HG02840 (cell line): Measurements from ENCODE around the gene FFAR1.

Source experiments
- ATAC-seq: cut with Tn5 transposase; IDR thresholded peaks from one replicate; pipeline ENCODE4 v1.9.1; 2021; ENCODE audit warnings: mild to moderate bottlenecking, moderate library complexity, moderate number of reproducible peaks; ENCODE audit not compliant: unreplicated experiment, low FRiP score

FFAR1 gene

GRCh38 chr19:35347171-35347929 lies at the start of gene FFAR1:
FFAR1 (plus strand) TSS chr19:35347902; CDS start chr19:35351552, 3,650 bp downstream.
- peak; percentile 50 for ATAC-seq

- ATAC-seq, result no peak
Measured at GRCh38 chr19:35297922-35298321, 49.8 kb upstream of the FFAR1 start.

- ATAC-seq, result no peak
Measured at GRCh38 chr19:35298561-35298972, 49.1 kb upstream of the FFAR1 start.

GRCh38 chr19:35299523-35300338 lies 48.0 kb upstream of the FFAR1 start:
- ATAC-seq, result no peak

DNA sequence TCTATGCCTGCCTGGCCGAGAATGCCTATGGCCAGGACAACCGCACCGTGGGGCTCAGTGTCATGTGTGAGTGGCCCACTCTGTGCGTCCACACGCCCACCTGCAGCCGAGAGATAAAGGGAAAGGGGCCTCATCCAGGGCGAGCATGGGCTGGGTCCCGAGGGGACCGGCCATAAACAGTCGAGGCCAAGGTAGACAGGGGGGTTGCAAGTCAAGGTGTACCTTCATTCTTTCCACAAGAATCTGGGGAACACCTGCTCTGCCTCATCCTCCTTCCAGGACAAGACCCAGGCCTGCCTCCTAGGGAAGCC lies 47.4 kb upstream of the FFAR1 start:
- no peak for ATAC-seq

DNA sequence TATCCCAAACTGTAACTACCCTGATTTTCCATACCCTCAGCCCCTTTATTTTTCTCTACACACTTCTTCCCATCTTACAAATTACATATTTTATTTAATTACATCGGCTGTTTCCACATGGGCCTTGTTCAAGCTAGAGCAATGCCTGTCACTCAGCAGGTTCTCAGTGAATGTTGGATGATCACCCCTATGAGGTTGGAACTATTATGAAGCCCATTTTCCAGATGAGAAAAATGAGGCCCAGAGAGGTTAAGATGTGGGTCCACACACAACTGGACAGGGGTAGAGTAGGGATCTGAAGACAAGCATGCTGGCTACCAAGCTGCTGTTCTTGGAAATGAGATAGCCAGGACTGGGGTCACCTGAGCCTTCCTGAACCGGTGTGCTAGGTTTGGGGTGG lies 45.7 kb upstream of the FFAR1 start:
- ATAC-seq, result no peak

- no peak for ATAC-seq
Measured at GRCh38 chr19:35302446-35302845, 45.3 kb upstream of the FFAR1 start.

GRCh38 chr19:35303357-35303915 lies 44.3 kb upstream of the FFAR1 start:
- no peak for ATAC-seq

DNA sequence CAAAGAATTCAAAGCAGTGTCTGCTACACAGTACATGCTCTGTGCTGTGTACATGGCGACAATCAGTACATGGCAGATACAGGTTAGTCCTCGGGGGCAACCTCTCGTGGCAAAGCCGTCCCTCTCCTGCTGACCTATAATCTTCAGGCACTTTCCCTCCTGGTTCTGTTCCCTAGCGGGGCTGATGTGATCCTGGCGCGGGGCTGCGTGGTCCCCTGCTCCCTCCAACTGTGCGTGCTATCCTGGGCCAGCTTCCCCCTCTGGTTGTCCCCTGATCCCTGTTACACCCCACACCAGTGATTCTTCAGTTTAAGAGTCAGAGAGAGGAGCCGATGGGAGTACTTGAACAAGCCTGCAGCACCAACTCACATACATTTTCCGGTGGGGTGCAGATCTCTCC lies 43.7 kb upstream of the FFAR1 start:
- no peak for ATAC-seq

GRCh38 chr19:35305181-35305580 lies 42.5 kb upstream of the FFAR1 start:
- no peak for ATAC-seq

DNA sequence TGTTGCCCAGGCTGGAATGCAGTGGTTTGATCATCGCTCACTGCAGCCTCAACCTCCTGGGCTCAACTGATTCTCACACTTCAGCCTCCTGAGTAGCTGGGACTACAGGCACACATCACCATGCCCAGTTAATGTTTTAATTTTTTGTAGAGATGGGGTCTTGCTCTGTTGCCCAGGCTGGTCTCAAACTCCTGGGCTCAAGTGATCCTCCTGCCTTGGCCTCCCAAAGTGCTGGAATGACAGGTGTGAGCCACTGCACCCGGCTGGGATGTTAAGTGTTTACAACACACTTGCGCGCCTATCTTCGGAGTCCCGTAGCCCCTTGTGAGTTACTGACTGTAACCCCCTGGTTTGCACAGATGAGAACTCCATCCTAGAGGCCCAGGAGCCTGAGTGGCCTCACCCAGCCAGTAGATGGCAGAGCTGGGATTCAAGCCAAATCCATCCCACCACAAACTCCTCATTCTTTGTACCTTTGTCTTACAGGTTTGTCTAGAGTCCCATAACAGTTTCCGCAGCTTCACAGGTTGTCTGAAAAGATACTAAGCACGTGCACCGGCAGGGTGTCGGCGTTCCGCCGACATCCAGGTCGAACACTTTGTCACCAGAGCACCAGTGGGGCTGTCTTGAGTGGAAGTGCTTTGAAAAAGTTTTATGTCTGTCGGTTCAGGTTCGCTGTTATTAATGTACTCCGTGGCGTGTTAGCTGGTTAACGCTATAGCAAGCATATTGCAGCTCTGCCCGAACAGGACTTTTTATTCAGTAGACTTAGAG lies 41.0 kb upstream of the FFAR1 start:
- no peak for ATAC-seq

- ATAC-seq, result no peak
Measured at GRCh38 chr19:35307931-35308330, 39.8 kb upstream of the FFAR1 start.

DNA sequence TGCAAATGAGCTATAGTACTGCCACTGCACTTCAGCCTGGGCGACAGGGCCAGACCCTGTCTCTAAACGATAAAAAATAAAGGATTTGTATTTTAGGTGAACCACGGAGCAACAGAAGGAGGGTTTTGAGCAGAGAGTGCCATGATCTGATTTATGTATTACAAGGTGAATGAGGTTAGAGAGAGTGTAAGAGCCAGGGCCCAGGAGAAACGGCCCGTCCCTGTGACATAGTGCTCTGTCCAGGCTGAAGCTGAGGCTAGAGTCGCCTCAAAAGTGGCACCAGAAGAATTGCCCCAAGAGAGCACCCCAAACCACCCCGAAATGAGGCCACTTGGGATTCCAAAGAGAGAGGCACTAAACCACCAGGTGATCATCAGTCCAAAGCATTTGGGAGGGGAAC lies 38.8 kb upstream of the FFAR1 start:
- ATAC-seq, result no peak

DNA sequence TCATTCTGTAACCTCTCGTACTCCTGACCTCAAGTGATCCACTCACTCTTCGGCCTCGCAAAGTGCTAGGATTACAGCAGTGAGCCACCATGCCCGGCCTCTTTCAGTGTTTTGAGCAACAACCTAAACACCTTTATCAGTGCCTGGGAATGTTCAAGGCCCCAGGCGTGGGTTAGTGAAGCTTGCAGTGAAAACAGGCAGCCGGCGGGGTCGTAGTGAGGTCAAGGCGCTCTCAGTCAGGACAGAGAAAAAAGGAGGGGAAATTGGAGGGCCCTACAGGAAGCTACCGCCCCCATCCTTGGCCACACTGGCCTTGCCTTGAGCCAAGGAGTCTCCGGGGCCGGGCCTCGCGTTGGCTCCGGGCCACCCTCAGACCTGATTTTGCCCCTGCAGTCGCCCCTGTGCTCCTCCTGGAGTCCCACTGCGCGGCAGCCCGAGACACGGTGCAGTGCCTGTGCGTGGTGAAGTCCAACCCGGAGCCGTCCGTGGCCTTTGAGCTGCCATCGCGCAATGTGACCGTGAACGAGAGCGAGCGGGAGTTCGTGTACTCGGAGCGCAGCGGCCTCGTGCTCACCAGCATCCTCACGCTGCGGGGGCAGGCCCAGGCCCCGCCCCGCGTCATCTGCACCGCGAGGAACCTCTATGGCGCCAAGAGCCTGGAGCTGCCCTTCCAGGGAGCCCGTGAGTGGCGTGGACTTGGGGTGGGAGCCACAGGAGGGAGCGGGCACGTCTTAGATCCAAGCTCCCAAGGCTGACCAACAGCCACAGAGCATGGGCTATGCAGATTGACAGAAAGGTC lies 38.0 kb upstream of the FFAR1 start:
- no peak for ATAC-seq

- ATAC-seq, result no peak
Measured at GRCh38 chr19:35310331-35310730, 37.4 kb upstream of the FFAR1 start.

GRCh38 chr19:35310811-35311465 lies 36.8 kb upstream of the FFAR1 start:
- ATAC-seq, result no peak

GRCh38 chr19:35311901-35312665 lies 35.6 kb upstream of the FFAR1 start:
- ATAC-seq, result no peak

DNA sequence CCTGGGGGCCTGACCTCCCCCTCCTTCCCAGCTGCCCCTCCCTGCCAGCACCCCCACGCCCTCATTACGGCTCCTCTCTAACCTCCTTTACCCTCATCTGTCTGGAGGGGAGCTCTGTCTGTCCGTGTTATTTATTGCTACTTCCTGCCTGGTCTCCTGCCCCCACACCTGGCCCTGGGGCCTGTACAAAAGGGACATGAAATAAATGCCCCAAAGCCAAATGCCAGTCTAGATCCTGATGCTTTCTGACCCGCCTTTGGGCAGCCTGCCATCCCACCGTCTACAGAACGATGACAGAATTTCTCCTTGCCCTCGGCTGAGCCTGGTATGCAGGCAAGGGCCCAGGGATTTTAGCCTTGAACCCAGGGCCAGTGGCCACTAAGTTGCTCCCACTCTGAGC lies 34.1 kb upstream of the FFAR1 start:
- no peak for ATAC-seq

DNA sequence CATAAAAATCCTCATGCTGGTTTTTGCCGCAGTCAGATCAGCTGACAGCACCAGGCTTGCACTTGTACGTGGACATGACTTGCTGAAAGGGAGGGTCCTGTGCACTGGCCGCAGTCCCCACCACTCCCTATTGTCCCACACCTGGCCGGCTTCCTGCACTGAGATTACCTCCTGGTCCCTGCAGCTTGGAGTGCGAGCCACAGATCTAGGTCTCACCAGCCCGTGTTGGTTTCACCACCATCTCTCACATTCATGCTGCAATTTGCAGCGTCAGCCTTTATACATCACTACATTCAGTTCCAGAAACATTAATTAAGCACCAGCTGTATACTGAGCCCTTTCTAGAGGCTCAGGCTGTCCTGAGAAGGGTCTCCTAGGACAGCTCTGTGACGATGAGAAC lies 33.7 kb upstream of the FFAR1 start:
- no peak for ATAC-seq
